Measurements from ENCODE around the gene KCNH2.

KCNH2 gene

DNA sequence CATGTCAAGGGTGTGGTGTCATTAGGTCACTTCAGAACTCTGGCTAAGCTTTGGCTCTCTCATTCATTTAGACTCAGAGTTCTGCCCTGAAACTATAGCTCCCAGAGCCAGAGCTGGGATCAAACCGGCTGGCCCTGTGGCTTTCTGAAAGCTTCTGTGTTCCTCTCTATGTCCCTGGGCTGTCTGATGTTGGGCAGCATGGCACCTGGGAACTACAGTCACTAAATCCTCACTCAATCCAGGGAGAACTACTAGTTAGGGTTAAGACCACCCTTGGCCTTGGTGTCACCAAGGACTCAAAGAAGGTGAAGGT lies 32.9 kb upstream of the KCNH2 start:
- no peak for DNase-seq

DNA sequence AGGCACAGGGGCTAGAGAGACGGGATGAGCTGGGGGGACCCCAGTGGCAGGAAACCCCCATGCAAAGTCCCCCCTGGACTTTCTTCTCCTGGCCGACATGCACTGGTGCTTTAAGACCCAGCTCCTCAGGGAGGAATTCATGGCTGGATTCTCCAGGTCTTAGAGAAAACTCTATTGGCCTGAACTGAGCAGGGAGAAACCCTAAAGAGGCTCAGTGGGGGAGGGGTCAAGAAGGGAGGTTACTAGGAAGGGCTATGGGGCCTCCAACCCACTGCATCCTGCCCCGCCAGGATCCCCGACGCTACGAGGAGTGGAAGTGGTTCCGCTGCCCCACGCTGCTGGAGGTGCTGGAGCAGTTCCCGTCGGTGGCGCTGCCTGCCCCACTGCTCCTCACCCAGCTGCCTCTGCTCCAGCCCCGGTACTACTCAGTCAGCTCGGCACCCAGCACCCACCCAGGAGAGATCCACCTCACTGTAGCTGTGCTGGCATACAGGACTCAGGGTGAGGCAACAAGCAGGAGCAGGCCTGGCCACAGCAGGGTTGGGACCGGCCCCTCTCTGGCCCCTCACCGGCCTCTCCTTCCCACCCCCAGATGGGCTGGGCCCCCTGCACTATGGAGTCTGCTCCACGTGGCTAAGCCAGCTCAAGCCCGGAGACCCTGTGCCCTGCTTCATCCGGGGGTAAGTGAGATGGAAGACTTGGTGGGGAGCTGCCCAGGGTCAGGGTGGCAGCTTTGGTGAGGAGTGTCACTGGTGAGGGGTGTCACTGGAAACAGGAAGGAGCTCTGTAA lies 32.4 kb upstream of the KCNH2 start:
- DNase-seq = peak; percentile 61

DNA sequence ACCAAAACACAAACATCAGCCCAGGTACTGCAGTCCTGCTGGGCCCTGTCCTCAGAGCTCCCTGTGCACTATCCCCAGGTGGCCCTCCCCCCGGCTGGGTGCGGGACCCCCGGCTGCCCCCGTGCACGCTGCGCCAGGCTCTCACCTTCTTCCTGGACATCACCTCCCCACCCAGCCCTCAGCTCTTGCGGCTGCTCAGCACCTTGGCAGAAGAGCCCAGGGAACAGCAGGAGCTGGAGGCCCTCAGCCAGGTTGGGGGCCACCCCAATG lies 31.9 kb upstream of the KCNH2 start:
- no peak for DNase-seq

DNA sequence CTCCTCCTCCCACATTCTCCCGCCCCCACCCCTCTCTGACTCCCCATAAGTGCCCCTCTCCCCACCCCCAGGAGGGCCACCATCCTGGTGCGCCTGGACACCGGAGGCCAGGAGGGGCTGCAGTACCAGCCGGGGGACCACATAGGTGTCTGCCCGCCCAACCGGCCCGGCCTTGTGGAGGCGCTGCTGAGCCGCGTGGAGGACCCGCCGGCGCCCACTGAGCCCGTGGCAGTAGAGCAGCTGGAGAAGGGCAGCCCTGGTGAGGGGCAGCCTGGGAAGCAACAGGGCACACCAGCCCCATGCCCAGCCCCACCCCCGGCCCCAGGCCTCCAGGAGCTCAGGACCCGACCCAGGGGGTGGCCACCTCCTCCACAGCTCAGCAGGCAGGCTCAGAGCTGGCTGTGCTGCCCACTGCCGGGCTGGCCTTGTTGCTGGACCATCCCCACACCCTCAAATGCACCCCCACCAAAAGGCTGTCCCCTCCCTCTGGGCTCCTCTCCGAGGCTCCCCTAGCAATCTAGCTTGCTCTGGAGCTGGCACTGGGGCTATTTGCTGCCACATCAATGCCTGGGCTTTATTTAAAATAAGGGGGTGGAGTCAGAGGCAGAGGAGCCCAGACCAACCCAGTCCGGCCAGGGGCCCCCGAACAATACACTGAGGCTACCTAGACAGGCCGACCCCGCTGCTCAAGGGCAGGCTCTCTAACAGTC lies 31.4 kb upstream of the KCNH2 start:
- peak; percentile 38 for DNase-seq

DNA sequence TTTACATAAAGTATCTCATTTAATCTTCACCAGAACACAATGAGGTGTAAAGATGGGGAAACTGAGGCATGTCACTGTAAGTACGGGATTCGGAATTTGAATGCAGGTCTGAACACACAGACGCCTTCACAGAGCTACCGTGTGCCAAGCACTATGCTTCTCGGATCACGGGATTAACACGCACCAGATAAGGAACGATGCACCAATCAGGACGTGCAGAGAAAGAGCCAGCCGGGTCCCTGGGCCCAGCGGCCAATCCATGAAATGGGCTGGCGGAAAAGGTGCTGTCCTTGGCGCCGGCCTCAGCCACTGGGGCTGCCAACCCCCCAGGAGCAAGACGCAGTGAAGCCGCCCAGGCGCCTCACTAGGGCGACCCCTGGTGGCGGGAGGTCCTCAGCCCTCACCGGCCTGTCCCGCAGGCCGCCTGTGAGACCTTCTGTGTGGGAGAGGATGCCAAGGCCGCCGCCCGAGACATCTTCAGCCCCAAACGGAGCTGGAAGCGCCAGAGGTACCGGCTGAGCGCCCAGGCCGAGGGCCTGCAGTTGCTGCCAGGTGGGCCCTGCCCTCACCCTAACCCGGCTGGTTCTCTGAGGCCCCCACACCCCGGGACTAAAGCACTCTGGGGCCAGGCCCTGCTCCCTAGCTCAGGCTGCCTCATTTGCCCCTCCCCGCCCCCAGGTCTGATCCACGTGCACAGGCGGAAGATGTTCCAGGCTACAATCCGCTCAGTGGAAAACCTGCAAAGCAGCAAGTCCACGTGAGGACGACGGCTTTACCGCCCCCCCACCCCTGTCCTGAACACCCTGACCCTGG lies 30.6 kb upstream of the KCNH2 start:
- peak; percentile 95 for DNase-seq

DNA sequence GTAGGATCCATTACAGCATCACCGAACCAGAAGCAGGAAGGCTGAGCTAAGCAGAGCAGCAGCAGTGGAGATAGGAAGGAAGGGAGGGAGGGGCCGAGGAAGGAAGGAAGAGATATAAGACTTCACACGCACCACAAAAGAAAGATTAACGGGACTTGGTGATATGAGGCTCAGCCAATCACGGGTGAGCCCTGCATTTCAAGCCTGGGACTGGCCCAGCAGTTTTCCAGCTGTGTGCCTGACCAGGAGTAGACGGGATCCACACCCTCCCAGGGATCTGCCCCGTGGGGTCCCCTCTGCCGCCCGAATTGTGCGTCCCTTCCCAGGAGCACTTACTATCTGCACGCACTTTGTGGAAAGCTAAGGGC lies 30.0 kb upstream of the KCNH2 start:
- peak; percentile 64 for DNase-seq

DNA sequence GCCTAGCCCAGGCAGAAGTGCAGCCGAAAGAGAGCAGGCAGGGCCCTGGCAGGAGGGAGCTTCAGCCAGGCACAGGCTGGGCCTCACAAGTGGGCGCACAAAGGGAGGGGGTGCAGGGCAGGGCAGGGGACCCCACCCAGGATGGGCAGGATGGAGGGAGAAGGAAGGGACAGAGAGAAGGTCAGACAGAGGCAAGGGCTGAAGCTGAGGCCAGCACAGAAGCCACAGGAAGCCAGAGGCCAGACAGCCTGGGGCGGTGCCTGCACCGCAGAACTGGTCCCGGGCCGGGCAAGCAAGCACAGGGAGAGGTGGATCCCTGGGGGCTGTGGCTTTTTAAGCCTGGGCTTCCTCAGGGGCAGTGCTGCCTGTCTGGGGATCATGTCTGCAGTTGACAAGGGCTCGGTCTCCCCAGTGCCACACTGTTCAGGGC lies 29.4 kb upstream of the KCNH2 start:
- no peak for DNase-seq

DNA sequence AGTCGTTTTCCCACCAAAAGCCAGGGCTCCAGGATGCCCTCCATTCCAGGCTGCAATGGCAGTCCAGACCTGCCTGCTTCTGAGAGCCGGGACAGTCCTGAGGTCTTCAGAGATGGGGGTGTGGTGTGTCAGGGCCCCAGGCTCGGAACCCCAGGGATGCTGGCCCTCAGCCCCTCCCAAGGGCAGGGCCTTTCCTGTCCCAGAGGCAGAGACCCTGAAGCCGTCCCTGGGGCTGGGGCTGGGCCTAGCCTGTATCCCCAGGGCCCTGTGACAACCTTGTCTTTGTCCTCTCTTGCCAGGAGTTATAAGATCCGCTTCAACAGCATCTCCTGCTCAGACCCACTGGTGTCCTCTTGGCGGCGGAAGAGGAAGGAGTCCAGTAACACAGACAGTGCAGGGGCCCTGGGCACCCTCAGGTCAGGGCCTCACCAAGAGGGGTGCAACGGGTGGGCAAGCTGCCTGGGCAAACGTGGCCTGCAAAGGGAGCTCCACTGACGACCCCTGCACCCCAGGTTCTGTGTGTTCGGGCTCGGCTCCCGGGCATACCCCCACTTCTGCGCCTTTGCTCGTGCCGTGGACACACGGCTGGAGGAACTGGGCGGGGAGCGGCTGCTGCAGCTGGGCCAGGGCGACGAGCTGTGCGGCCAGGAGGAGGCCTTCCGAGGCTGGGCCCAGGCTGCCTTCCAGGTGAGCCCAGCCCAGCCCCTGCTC lies 28.6 kb upstream of the KCNH2 start:
- no peak for DNase-seq

DNA sequence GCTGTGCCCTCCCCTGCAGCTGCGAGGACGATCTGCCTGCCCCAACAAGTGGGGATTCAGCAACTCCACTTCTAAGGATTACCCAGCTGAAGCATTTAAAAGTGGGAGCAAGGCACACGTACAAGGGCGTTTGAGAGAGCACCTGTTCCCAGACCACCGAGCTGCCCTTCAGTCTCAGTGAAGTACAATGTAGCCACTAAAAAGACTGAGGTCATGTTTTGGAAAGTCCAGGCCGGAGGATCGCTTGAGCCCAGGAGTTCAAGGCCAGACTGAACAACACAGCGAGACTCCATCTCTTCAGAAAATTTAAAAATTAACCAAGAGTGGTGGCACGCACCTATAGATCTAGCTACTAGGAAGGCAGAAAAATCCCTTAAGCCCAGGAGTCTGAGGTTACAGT lies 27.4 kb upstream of the KCNH2 start:
- DNase-seq = no peak

DNA sequence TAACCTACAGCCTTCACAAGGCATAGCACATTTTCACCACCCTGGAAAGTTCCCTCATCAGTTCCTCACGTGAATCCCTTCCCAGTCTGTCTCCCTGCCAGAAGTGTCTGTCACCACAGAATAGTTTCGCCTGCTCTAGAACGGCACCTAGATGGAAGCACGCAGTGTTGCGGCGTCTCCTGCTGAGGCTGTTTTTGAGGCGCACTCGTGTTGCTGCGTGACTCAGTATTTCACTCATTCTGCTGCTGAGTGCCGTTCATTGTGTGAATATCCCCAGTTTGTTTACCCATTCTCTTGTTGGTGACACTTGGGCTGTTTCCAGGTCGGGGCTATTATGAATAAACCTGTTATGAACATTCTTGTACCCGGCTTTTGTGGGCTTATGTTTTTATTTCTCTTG lies 25.5 kb upstream of the KCNH2 start:
- DNase-seq = no peak

DNA sequence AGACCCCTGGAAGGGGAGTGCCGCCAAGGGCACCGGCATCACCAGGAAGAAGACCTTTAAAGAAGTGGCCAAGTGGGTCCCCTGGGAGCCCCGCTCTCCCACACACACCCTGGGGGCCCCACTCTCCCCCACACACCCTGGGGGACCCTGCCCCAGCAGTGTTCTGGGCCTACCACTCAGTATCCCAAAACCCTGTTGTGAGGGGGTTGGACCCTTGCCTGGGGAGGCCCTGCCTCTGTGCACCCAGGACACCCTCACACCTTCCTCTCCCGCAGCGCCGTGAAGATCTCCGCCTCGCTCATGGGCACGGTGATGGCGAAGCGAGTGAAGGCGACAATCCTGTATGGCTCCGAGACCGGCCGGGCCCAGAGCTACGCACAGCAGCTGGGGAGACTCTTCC lies 23.4 kb upstream of the KCNH2 start:
- DNase-seq = no peak

DNA sequence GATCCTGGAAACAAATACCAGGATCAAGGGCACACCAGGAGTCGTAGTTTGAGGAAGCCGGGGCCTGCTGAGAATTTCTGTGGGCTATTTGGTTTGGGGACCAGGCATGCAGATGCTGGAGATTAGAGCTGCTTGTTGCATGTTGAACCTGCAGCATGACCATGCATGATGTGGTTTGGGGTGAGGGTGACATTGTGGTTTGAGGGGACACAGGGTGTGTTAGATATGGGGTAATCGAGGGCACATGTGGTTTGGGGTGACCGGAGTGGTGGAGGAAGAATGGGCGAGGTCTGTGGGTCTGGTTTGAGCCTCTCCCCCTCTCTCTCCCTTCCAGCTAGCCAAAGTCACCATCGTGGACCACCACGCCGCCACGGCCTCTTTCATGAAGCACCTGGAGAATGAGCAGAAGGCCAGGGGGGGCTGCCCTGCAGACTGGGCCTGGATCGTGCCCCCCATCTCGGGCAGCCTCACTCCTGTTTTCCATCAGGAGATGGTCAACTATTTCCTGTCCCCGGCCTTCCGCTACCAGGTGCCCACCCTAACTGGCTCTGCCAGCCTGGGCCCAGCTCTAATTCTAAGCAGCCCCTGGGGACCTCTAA lies 22.9 kb upstream of the KCNH2 start:
- no peak for DNase-seq

DNA sequence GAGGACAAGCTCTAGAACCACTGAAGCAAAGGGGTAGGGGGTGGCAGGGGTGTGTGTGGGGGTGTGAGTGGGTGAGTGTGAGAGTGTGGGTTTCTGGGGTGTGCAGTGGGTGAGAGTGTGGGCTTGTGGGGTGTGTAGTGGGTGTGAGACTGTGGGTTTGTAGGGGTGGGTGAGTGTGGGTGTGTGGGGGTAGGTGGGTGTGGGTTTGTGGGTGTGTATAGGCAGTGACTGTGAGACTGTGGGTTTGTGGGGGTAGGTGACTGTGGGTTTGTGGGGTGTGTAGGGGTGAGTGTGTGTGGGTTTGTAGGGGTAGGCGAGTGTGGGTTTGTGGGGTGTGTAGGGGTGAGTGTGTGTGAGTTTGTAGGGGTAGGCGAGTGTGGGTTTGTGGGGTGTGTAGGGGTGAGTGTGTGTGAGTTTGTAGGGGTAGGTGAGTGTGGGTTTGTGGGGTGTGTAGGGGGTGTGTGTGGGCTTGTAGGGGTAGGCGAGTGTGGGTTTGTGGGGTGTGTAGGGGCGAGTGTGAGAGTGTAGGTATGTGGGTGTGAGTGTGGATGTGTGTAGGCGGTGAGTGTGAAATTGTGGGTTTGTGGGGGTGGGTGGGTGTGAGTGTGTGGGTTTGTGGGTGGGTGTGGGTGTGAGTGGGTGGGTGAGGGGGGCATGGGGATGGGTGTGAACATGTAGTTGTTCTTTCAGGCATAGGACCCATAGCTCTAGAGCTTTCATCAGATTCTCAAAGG lies 21.5 kb upstream of the KCNH2 start:
- DNase-seq = no peak

DNA sequence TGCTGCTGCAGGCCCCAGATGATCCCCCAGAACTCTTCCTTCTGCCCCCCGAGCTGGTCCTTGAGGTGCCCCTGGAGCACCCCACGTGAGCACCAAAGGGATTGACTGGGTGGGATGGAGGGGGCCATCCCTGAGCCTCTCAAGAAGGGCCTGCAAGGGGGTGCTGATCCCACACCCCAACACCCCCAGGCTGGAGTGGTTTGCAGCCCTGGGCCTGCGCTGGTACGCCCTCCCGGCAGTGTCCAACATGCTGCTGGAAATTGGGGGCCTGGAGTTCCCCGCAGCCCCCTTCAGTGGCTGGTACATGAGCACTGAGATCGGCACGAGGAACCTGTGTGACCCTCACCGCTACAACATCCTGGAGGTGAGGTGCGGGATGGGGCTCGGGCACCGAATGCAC lies 20.9 kb upstream of the KCNH2 start:
- no peak for DNase-seq

DNA sequence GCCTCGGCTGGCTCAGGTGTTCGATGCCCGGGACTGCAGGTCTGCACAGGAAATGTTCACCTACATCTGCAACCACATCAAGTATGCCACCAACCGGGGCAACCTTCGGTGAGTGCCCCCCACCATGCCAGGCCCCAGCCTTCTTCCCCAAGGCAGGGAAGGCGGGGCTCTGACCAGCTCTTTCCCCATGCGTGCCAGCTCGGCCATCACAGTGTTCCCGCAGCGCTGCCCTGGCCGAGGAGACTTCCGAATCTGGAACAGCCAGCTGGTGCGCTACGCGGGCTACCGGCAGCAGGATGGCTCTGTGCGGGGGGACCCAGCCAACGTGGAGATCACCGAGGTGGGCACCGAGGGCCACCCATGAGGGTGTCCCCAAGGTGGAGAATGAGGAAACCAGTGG lies 20.2 kb upstream of the KCNH2 start:
- DNase-seq = no peak

DNA sequence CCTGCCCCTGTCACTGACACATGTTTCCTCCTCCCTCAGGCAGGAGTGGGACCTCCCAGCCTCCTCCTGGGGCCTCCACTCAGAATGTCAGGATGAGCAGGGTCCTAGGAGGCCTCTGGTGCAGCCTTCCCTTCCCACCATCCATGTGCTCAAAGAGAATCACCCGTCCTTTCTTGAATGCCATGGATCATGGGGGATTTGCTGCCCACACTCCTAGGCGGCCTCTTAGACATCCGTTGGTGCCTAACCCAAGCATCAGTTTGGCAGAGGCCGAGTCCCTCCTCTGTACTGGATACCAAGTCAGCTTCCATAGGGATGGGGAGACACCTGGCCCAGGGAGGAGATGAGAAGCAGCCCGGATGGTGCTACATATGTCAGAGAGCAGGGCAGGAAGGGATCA lies 19.7 kb upstream of the KCNH2 start:
- DNase-seq = no peak

DNA sequence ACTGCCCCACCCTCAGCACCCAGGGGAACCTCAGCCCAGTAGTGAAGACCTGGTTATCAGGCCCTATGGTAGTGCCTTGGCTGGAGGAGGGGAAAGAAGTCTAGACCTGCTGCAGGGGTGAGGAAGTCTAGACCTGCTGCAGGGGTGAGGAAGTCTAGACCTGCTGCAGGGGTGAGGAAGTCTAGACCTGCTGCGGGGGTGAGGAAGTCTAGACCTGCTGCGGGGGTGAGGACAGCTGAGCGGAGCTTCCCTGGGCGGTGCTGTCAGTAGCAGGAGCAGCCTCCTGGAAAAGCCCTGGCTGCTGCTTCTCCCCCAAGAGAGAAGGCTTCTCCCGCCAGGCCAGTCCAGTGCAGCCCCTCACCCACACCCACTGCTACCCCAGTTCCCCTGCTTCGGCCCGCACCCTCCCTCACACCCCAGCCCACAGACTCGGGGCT lies 19.0 kb upstream of the KCNH2 start:
- no peak for DNase-seq

DNA sequence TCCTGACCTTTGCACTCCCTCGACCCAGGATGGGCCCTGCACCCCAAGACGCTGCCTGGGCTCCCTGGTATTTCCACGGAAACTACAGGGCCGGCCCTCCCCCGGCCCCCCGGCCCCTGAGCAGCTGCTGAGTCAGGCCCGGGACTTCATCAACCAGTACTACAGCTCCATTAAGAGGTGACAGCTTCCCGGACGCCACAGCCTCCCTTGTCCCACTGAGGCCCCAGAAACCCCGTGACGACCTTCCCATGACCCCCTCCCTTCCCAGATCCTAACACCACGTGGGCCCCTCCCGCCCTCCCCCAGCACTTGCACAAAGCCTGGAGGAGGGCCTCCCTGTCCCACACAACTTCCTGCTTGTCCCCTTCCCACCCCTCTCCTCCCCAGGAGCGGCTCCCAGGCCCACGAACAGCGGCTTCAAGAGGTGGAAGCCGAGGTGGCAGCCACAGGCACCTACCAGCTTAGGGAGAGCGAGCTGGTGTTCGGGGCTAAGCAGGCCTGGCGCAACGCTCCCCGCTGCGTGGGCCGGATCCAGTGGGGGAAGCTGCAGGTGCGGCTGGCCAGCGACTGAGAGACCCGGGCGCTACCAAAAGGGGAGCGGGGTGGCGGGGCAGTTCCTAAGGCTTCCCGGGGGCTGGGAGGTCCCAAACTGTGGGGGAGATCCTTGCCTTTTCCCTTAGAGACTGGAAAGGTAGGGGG lies 18.4 kb upstream of the KCNH2 start:
- no peak for DNase-seq

DNA sequence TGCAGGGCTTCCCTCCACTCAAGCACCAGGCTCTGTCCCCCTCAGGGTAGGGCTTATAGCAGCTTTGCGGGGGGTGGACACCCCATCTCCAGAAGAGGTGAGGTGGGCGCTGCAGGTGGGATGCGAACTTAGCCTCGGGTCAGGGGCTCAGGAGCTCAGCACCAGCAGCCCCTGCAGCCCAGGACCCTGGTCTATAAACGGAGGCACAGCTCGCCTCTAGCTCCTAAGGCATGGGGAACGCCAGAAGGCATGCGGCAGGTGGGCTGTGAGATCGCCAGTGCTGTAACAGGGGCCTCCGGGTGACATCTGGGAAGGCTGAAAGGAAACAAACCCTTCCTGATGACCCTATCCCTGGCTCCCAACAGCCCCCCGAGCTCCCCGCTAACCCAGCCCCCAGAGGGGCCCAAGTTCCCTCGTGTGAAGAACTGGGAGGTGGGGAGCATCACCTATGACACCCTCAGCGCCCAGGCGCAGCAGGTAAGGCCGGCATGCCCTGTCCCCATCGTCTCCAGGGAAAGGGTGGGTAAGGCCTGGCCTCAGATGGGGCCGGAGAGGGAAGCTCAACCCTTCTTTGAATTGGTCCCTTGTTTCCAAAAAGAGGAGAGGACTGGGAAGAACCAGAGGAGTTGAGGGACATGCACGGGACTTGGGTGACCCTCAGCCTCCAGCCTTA lies 16.9 kb upstream of the KCNH2 start:
- DNase-seq = no peak

DNA sequence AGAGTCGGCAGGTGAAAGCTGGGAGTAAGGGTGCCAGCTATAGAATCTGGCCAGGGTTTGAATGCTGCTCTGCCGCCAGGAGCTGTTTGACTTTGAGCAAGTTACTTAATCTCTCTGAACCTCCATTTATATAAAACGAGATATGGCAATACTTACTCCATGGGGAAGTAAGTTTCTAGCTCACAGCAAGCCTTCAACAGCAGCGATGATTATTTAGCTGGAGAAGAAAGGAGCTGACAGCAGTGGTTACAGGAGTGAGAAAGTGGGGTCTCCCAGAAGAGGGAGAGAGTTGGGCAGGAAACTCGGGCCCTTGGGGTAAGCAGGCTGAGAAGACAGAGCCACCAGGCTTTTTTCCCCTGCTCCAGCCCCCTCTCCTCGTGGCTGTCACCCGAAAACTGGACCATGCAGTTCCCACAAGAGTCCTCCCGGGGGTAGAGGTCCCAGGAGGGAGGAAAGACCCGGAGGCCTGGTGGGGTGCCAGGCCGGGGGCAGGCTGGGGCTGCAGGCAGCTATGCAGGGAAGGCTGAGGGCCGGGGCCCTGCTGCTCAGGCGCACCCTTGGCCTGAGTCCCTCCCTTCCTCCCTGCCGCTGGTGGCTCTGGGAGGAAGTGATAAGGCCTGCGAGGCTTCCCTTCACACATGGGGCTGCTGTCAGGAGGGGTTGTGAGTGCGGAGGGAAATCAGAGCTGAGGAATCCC lies 16.2 kb upstream of the KCNH2 start:
- no peak for DNase-seq

DNA sequence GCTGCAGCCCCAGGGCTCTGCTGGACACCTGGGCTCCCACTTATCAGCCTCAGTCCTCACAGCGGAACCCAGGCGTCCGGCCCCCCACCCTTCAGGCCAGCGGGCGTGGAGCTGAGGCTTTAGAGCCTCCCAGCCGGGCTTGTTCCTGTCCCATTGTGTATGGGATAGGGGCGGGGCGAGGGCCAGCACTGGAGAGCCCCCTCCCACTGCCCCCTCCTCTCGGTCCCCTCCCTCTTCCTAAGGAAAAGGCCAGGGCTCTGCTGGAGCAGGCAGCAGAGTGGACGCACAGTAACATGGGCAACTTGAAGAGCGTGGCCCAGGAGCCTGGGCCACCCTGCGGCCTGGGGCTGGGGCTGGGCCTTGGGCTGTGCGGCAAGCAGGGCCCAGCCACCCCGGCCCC lies 15.4 kb upstream of the KCNH2 start:
- no peak for DNase-seq
